ENCODE measurements around the gene IPO9. TPM values are rescaled to one million over a fixed set of nuclear protein-coding genes. Genes with fewer than 3 reads are reported as not detected.
A peak's percentile ranks its signal among the peaks of the same experiment; 100 is the strongest.

IPO9 gene
- total and polyA plus RNA-seq, 2 of the 4 experiments (the other 2 are of a cell fraction), result 14.0 to 23.4 TPM

DNA sequence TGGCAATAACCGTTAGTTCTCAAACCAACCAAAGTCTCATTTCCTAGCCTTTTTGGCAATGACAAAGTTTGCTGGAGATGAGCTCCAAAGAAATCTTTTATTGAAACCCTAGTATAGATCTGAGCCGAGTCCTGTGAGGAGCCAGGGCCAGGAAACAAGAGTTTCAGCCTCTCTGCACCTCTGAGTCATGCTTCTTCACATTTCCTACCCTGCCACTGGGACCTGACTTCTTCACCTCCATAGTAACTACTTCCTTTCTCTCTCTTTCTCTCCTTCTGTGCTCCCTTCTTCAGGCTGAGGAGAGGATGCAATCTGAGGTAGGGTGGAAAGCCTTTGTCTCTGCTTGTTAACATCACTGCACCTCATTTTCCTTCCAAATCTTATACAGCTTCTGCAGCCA, 38.7 kb upstream of the IPO9 start:
- Histone ChIP-seq H3K14ac (replicated peaks; ENCODE audit: low read depth, low read length) (peak overlapping the region; percentile 89), H2AK9ac (replicated peaks; ENCODE audit: low read depth, low read length, poor library complexity) (peak overlapping the region; percentile 57), H2AK5ac (ENCODE audit: low read depth, low read length) (peak overlapping the region; percentile 97), H2BK20ac (ENCODE audit: low read depth, low read length) (peak overlapping the region; percentile 92), H3K23ac (ENCODE audit: low read depth, low read length) (peak overlapping the region; percentile 74), H4K5ac (ENCODE audit: low read depth, low read length) (peak overlapping the region; percentile 28; the same call in 1 of the 2 replicates), H3K9me1 (ENCODE audit: insufficient read depth, low read length) (peaks cover 34% of the 10 kb centered on the region), H4K91ac (ENCODE audit: insufficient read depth, low read depth, low read length) (peak overlapping the region; percentile 89), H3K4me1 (ENCODE audit: control insufficient read depth, insufficient read depth, low read length) (peaks cover 32% of the 10 kb centered on the region), H2AFZ (replicated peaks; ENCODE audit: low read length, poor library complexity) (no peak overlapping the region), H3K27me3 (ENCODE audit: control insufficient read depth, insufficient read depth, low read length) (no peaks in the 10 kb centered on the region), H4K8ac (ENCODE audit: low read depth in 2 of 2, low read length in 2 of 2) (peak overlapping the region; percentile 87 to 90), H3K9ac (ENCODE audit: low read depth, low read length) (peak overlapping the region; percentile 13; the same call in 1 of the 2 replicates), H2BK5ac (ENCODE audit: low read depth, low read length, poor library complexity, severe bottlenecking) (peak overlapping the region; percentile 81), H2BK120ac (ENCODE audit: low read depth, low read length) (peak overlapping the region; percentile 76), H3K4me3 (ENCODE audit: insufficient read depth, low read depth, low read length) (no peak overlapping the region), H3K56ac (ENCODE audit: extremely low read depth, insufficient read depth, low read length) (peak overlapping the region; percentile 33), H4K20me1 (ENCODE audit: insufficient read depth, low read length) (peaks cover 4% of the 10 kb centered on the region; the same call in 1 of the 2 replicates), H3K79me1 (ENCODE audit: low read depth in 1 of 2, low read length in 2 of 2) (peaks cover 26 to 82% of the 10 kb centered on the region in 2 experiments), H3K36me3 (ENCODE audit: control insufficient read depth, insufficient read depth, low read length) (peaks cover 74% of the 10 kb centered on the region), H3K4me2 (ENCODE audit: low read depth, low read length) (no peak overlapping the region), H3K18ac (ENCODE audit: low read depth, low read length) (peak overlapping the region; percentile 43; the same call in 1 of the 2 replicates), H3K4ac (ENCODE audit: low read depth, low read length) (peak overlapping the region; percentile 80), H3K27ac (ENCODE audit: insufficient read depth, low read length) (peak overlapping the region; percentile 43), H2BK15ac (ENCODE audit: low read depth, low read length) (peak overlapping the region; percentile 93), H3K9me3 (ENCODE audit: control insufficient read depth, insufficient read depth, low read length) (no peaks in the 10 kb centered on the region)
- 0 out of 2 replicates have a peak, but pooled peaks have one; percentile 3 for TF ChIP-seq SMC3 (IDR thresholded peaks at IDR 0.05; ENCODE audit: low read depth, low read length)
- no peak for TF ChIP-seq POLR2A (IDR thresholded peaks at IDR 0.05; ENCODE audit: low read depth, low read length)
- TF ChIP-seq RFX5 (IDR thresholded peaks at IDR 0.05; ENCODE audit: low read depth, low read length), result no peak
- TF ChIP-seq MXI1 (IDR thresholded peaks at IDR 0.05; ENCODE audit: borderline replicate concordance, low read depth, low read length), result no peak
- TF ChIP-seq NFE2L2 (IDR thresholded peaks at IDR 0.05; ENCODE audit: low read depth, low read length), result no peak
- TF ChIP-seq, protein P1, sequence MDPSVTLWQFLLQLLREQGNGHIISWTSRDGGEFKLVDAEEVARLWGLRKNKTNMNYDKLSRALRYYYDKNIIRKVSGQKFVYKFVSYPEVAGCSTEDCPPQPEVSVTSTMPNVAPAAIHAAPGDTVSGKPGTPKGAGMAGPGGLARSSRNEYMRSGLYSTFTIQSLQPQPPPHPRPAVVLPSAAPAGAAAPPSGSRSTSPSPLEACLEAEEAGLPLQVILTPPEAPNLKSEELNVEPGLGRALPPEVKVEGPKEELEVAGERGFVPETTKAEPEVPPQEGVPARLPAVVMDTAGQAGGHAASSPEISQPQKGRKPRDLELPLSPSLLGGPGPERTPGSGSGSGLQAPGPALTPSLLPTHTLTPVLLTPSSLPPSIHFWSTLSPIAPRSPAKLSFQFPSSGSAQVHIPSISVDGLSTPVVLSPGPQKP (IDR thresholded peaks at IDR 0.05; ENCODE audit: borderline replicate concordance, low read depth, low read length), result no peak
- TF ChIP-seq RAD21 (IDR thresholded peaks at IDR 0.05; ENCODE audit: low read length), result no peak
- TF ChIP-seq, protein P2, sequence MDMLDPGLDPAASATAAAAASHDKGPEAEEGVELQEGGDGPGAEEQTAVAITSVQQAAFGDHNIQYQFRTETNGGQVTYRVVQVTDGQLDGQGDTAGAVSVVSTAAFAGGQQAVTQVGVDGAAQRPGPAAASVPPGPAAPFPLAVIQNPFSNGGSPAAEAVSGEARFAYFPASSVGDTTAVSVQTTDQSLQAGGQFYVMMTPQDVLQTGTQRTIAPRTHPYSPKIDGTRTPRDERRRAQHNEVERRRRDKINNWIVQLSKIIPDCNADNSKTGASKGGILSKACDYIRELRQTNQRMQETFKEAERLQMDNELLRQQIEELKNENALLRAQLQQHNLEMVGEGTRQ (IDR thresholded peaks at IDR 0.05; ENCODE audit: low read depth, low read length), result no peak
- dilution Hi-C loops (cut with HindIII; ENCODE audit: low sequenced_read_pairs, unreplicated experiment) (no loop called here), in situ Hi-C loops (cut with MboI; ENCODE audit: low sequenced_read_pairs) (no loop called here), intact Hi-C loops (cut with micrococcal nuclease) (loop anchor here (5.0 kb wide), 2 partner anchors 43 to 143 kb away; no protein-coding TSS in a partner anchor)
- CTCF ChIA-PET, result interaction anchor here (0.6 to 1.2 kb wide), 2 partner anchors 12 to 230 kb away, joined by 3 read pairs; no protein-coding TSS in a partner anchor
- WGBS, 2 experiments (ENCODE audit: extremely low coverage in 2 of 2, insufficient read length in 1 of 2), result 50% methylated on average over 1 of the region's 2 CpGs; no CpG with 5 or more reads in 1 of the 2 experiments
- ATAC-seq (ENCODE audit: low read depth) (peak; percentile 59), DNase-seq (peak; percentile 63)
- POLR2A ChIA-PET (ENCODE audit: unreplicated experiment), result no interaction called here
- BruUV-seq (replicated peaks), result no TSS peak
